H1 (cell line): ENCODE results near the gene ALK. TPM values are rescaled to one million over a fixed set of nuclear protein-coding genes. Genes with fewer than 3 reads are reported as not detected.

Experiments used
- CTCF ChIA-PET: fragments of 300-600 bp; sonication (Branson Sonifier 250); formaldehyde crosslinking; loops from one replicate; lab custom pipeline; 2021; ENCODE audit not compliant: partially characterized antibody; lab: Charles Lee
- POLR2A ChIA-PET: fragments of 300-600 bp; sonication (Branson Sonifier 250); formaldehyde crosslinking; loops from one replicate; lab custom pipeline; 2021; ENCODE audit warnings: inconsistent platforms; ENCODE audit not compliant: partially characterized antibody; lab: Charles Lee
- DNase-seq, 2 experiments: peaks; one replicate each; pipeline versions ENCODE4 v3.0.0 to v3.0.0-alpha.2; 2010 to 2022; ENCODE audit warnings: low spot score in 2 of 2, low read depth in 1 of 2, mixed read lengths in 1 of 2
- FAIRE-seq: peaks from 2 replicates; lab custom pipeline; 2011; peaks lifted over from hg19 to GRCh38; lab: Jason Lieb, UNC
- H2AFZ ChIP-seq: 2 replicates; pipeline ENCODE4 v1.8.1; 2012; ENCODE audit warnings: low read length, inconsistent platforms
- H2AK5ac ChIP-seq: 2 replicates; pipeline ENCODE4 v1.6.1; 2013; ENCODE audit warnings: low read depth, low read length
- H2BK120ac ChIP-seq: replicated peaks from 2 replicates; pipeline ENCODE3; 2013; ENCODE audit warnings: low read depth, low read length, inconsistent platforms
- H2BK12ac ChIP-seq: 2 replicates; pipeline ENCODE4 v1.6.1; 2013; ENCODE audit warnings: low read depth, low read length
- H2BK15ac ChIP-seq: 2 replicates; pipeline ENCODE4 v1.6.1; 2013; ENCODE audit warnings: low read length
- H2BK20ac ChIP-seq: 2 replicates; pipeline ENCODE4 v1.6.1; 2013; ENCODE audit warnings: low read length
- H2BK5ac ChIP-seq: 2 replicates; pipeline ENCODE4 v1.6.1; 2013; ENCODE audit warnings: low read depth, low read length
- H3K14ac ChIP-seq: 2 replicates; pipeline ENCODE4 v1.6.1; 2013; ENCODE audit warnings: inconsistent platforms; ENCODE audit not compliant: insufficient read length
- H3K18ac ChIP-seq: 2 replicates; pipeline ENCODE4 v1.6.1; 2013; ENCODE audit warnings: low read length; ENCODE audit errors: extremely low read depth
- H3K23ac ChIP-seq: 2 replicates; pipeline ENCODE4 v1.6.1; 2013; ENCODE audit warnings: inconsistent platforms; ENCODE audit not compliant: insufficient read length
- H3K23me2 ChIP-seq: 2 replicates; pipeline ENCODE4 v1.6.1; 2013; ENCODE audit warnings: low read depth, low read length
- H3K27ac ChIP-seq: 2 replicates; pipeline ENCODE4 v1.6.1; 2011; ENCODE audit warnings: low read depth, low read length, inconsistent platforms
- H3K27me3 ChIP-seq, 4 experiments: replicated peaks in 1 of 4; 1 replicate in 1 of 4; 2 replicates in 3 of 4; pipeline versions ENCODE4 v1.6.1 to v1.8.1; 2011 to 2013; ENCODE audit warnings: low read length in 3 of 4, mild to moderate bottlenecking in 3 of 4, inconsistent platforms in 2 of 4, mixed read lengths in 2 of 4, moderate library complexity in 1 of 4; ENCODE audit not compliant: control insufficient read depth in 3 of 4, insufficient read depth in 3 of 4; ENCODE audit errors: extremely low read depth in 1 of 4
- H3K36me3 ChIP-seq, 4 experiments: 2 replicates each; pipeline versions ENCODE4 v1.6.1 to v1.8.1; 2011 to 2013; ENCODE audit warnings: mild to moderate bottlenecking in 4 of 4, low read length in 3 of 4, moderate library complexity in 2 of 4, control low read depth in 1 of 4, inconsistent platforms in 1 of 4; ENCODE audit not compliant: insufficient read depth in 4 of 4, control insufficient read depth in 2 of 4
- H3K4ac ChIP-seq: replicated peaks from 2 replicates; pipeline ENCODE3; 2013; ENCODE audit warnings: low read length, low read depth, mixed read lengths, inconsistent platforms; ENCODE audit not compliant: insufficient read length
- H3K4me1 ChIP-seq, 4 experiments: replicated peaks in 1 of 4; 1 replicate in 1 of 4; 2 replicates in 3 of 4; pipeline versions ENCODE4 v1.6.1 to v1.8.1; 2011 to 2013; ENCODE audit warnings: low read length in 3 of 4, inconsistent platforms in 2 of 4, mixed read lengths in 1 of 4; ENCODE audit not compliant: insufficient read depth in 4 of 4, control insufficient read depth in 3 of 4
- H3K4me2 ChIP-seq, 2 experiments: 2 replicates each; pipeline versions ENCODE4 v1.6.1 to v1.8.1; 2011 to 2013; ENCODE audit warnings: low read depth in 2 of 2, low read length in 2 of 2, control low read depth in 1 of 2, inconsistent platforms in 1 of 2, mild to moderate bottlenecking in 1 of 2; ENCODE audit not compliant: insufficient read depth in 1 of 2
- H3K4me3 ChIP-seq, 4 experiments: fragments of 200-600, 300-600 bp in 1 of 4; sonication (generic), shearing (Covaris generic), sonication (Bioruptor Twin) in 1 of 4; 2 replicates each; pipeline versions ENCODE4 v1.5.1 to v1.8.1; 2011 to 2016; ENCODE audit warnings: low read length in 4 of 4, low read depth in 3 of 4, control low read depth in 2 of 4, inconsistent platforms in 2 of 4, mild to moderate bottlenecking in 2 of 4, mixed read lengths in 1 of 4, moderate library complexity in 1 of 4; ENCODE audit not compliant: insufficient read depth in 2 of 4; ENCODE audit errors: extremely low read depth in 1 of 4
- H3K56ac ChIP-seq: replicated peaks from 2 replicates; pipeline ENCODE3; 2013; ENCODE audit warnings: low read depth, mild to moderate bottlenecking, mixed read lengths, low read length, inconsistent platforms; ENCODE audit not compliant: insufficient read length
- H3K79me1 ChIP-seq: 2 replicates; pipeline ENCODE4 v1.6.1; 2013; ENCODE audit warnings: low read depth, low read length, control low read depth
- H3K79me2 ChIP-seq, 2 experiments: 2 replicates each; pipeline versions ENCODE4 v1.6.1 to v1.8.1; 2012 to 2013; ENCODE audit warnings: low read length in 2 of 2, mild to moderate bottlenecking in 2 of 2, inconsistent platforms in 1 of 2; ENCODE audit not compliant: insufficient read depth in 2 of 2, control insufficient read depth in 1 of 2
- H3K9ac ChIP-seq, 4 experiments: replicated peaks in 1 of 4; 1 replicate in 1 of 4; 2 replicates in 3 of 4; pipeline versions ENCODE4 v1.6.1 to v1.8.1; 2011 to 2013; ENCODE audit warnings: low read depth in 3 of 4, low read length in 3 of 4, control low read depth in 2 of 4, mild to moderate bottlenecking in 2 of 4, moderate library complexity in 2 of 4, inconsistent platforms in 1 of 4; ENCODE audit errors: extremely low read depth in 1 of 4
- H3K9me3 ChIP-seq, 2 experiments: 2 replicates each; pipeline versions ENCODE4 v1.6.1 to v1.8.1; 2012 to 2013; ENCODE audit warnings: mild to moderate bottlenecking in 2 of 2, moderate library complexity in 2 of 2, control low read depth in 1 of 2, inconsistent platforms in 1 of 2, low read depth in 1 of 2, low read length in 1 of 2, mixed read lengths in 1 of 2; ENCODE audit not compliant: insufficient read depth in 2 of 2
- H4K20me1 ChIP-seq, 2 experiments: replicated peaks in 1 of 2; 2 replicates each; pipeline versions ENCODE3 to v1.8.1; 2011 to 2013; ENCODE audit warnings: inconsistent platforms in 2 of 2, low read length in 2 of 2, mild to moderate bottlenecking in 1 of 2; ENCODE audit not compliant: insufficient read depth in 2 of 2, control insufficient read depth in 1 of 2
- H4K5ac ChIP-seq: 2 replicates; pipeline ENCODE4 v1.6.1; 2013; ENCODE audit warnings: low read length, low read depth, mixed read lengths, inconsistent platforms; ENCODE audit not compliant: insufficient read length
- H4K8ac ChIP-seq: 2 replicates; pipeline ENCODE4 v1.8.0; 2013; ENCODE audit warnings: mild to moderate bottlenecking, moderate library complexity, low read length, inconsistent platforms; ENCODE audit not compliant: insufficient read depth; ENCODE audit errors: extremely low read depth
- H4K91ac ChIP-seq: replicated peaks from 2 replicates; pipeline ENCODE3; 2013; ENCODE audit warnings: low read length, mixed read lengths, inconsistent platforms; ENCODE audit not compliant: insufficient read length
- BACH1 ChIP-seq: IDR thresholded peaks from 2 replicates; pipeline ENCODE4 v1.6.1; 2012; ENCODE audit warnings: low read length, improper control_type of control experiment
- EGR1 ChIP-seq: IDR thresholded peaks from 2 replicates; pipeline ENCODE4 v1.6.1; 2011; ENCODE audit warnings: low read depth, low read length, borderline replicate concordance
- GABPA ChIP-seq: IDR thresholded peaks from 2 replicates; pipeline ENCODE4 v1.6.1; 2011; ENCODE audit warnings: mild to moderate bottlenecking, low read length, moderate library complexity, borderline replicate concordance; ENCODE audit not compliant: insufficient read depth
- KDM1A ChIP-seq: fragments of 200-600, 300-600 bp; sonication (generic); IDR thresholded peaks from 2 replicates; pipeline ENCODE4 v1.7.1; 2016; ENCODE audit warnings: mild to moderate bottlenecking, low read length, borderline replicate concordance
- MAFK ChIP-seq: IDR thresholded peaks from 2 replicates; pipeline ENCODE4 v1.6.1; 2012; ENCODE audit warnings: low read depth, mild to moderate bottlenecking, improper control_type of control experiment, low read length
- PHF8 ChIP-seq: fragments of 200-600 bp; sonication (generic); conservative IDR thresholded peaks from 2 replicates; pipeline ENCODE4 v1.7.1; 2012; ENCODE audit warnings: low read depth, mild to moderate bottlenecking, inconsistent platforms, low read length, moderate library complexity
- TBP ChIP-seq: IDR thresholded peaks from 2 replicates; pipeline ENCODE4 v1.6.1; 2011; ENCODE audit warnings: low read depth, low read length, improper control_type of control experiment
- WGBS, 2 experiments: shearing (Covaris generic) in 1 of 2; methylation state at CpG; one replicate each; pipeline versions ENCODE4 v1.1.6 to v1.1.7; 2013 to 2015; ENCODE audit warnings: low lambda C conversion rate in 2 of 2, mixed read lengths in 2 of 2, inconsistent platforms in 1 of 2, low coverage in 1 of 2, missing lambda C conversion rate in 1 of 2; ENCODE audit not compliant: insufficient replicate concordance in 2 of 2, insufficient coverage in 1 of 2, insufficient read length in 1 of 2; ENCODE audit errors: extremely low coverage in 1 of 2, missing lambda C conversion rate in 1 of 2; 5-methylcytosine and 5-hydroxymethylcytosine counted together
- polyA plus RNA-seq, 7 experiments: library from polyadenylated mRNA; depleted of rRNA in 3 of 7; stranded (reverse) in 5 of 7; unstranded in 2 of 7; fragments of >200 nt in 5 of 7; fragments of 200-250 nt in 2 of 7; gene quantifications; 1 replicate in 5 of 7; 2 replicates in 1 of 7; 4 replicates in 1 of 7; pipeline versions ENCODE4 v1.2.1 to v1.2.3, GENCODE V29; 2011 to 2013; ENCODE audit warnings: missing spikeins in 2 of 7, mixed read lengths in 2 of 7
- total RNA-seq: library from RNA; stranded (reverse); fragmentation: NEBNext Ultra II Directional; extraction: Animal tissue kit (Norgen Biotek cat#: 25700); gene quantifications from 2 replicates; pipeline ENCODE4 v1.2.1, GENCODE V29; 2021
- TF ChIP-seq, protein P1 (sequence below): IDR thresholded peaks from 2 replicates; pipeline ENCODE4 v1.6.1; 2011; ENCODE audit warnings: low read depth, mild to moderate bottlenecking, low read length; ENCODE audit not compliant: insufficient read depth

The ALK gene
- total and polyA plus RNA-seq, 2 of the 8 experiments (the other 6 are each of a cell fraction or from before 2014, with no cell fraction given) = 0.02 to 0.09 TPM

DNA sequence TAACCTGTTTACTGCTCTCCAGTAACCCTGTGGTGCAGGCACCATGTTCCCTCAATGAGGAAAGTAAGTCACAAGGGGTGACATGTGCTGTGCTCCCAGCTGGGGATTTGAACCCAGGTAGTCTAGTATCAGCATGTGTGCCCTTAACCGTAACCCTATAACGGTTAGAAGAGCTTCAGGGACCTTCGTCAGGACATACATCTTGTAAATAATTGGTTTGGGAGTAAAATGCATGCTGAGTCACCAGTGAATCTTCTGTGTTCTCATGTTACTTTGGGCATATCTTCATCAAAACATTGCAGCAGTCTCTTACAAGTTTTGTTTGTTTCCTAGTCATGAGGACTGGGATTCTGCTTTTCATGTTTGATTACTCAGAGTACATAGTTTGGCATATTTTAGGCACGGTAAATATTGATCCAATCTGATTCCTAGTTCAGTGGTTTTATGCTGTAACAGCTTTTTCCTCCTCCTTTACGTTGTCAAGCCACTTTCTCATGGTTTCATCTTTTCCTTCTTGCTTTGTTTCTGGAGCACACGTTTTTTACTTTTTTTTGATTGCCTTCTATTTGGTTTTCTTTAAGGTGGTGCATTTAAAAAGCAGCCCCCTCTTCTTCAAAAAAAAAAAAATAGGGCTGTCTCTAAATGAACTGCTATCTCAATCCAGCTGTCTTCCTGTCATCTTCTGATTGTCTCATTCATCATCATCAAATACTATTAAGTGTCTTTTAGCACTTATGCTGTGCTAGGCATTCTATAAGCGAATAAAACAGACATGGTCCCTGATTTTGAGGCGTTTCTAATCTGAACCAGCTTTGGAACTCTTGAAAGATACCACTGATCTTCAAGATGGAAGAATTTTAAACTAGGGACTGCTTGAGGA is 755.8 kb downstream of the ALK start:
- no peaks in the 10 kb centered on the region for H3K9me3 ChIP-seq
- H2AK5ac ChIP-seq = no peak overlapping the region
- no peaks in the 10 kb centered on the region for H3K27me3 ChIP-seq
- H3K23ac ChIP-seq = no peak overlapping the region
- FAIRE-seq = no peak
- H2BK15ac ChIP-seq = no peak overlapping the region
- no peaks in the 10 kb centered on the region for H3K23me2 ChIP-seq
- H3K18ac ChIP-seq = no peak overlapping the region
- no peak overlapping the region for H3K9ac ChIP-seq
- no peak overlapping the region for H3K14ac ChIP-seq
- CTCF ChIA-PET = no interaction called here
- H2BK120ac ChIP-seq = no peak overlapping the region
- 81% methylated on average over 8 of the region's 8 CpGs; no CpG with 5 or more reads in 1 of the 2 experiments for WGBS, 2 experiments
- no peaks in the 10 kb centered on the region for H4K20me1 ChIP-seq
- H3K27ac ChIP-seq = no peak overlapping the region
- DNase-seq = no peak
- POLR2A ChIA-PET = no interaction called here
- H3K4me3 ChIP-seq = no peak overlapping the region
- peaks cover 0 to 3% (median 1%) of the 10 kb centered on the region in 4 experiments; a peak in 2 of 7 replicates for H3K4me1 ChIP-seq
- no peaks in the 10 kb centered on the region for H3K36me3 ChIP-seq
- H2AFZ ChIP-seq = peak overlapping the region; percentile 96
- no peak overlapping the region for H3K56ac ChIP-seq
- H2BK12ac ChIP-seq = no peak overlapping the region
- H2BK20ac ChIP-seq = no peak overlapping the region
- H4K8ac ChIP-seq = no peak overlapping the region
- no peaks in the 10 kb centered on the region for H3K79me1 ChIP-seq
- no peak overlapping the region for H4K5ac ChIP-seq
- H3K4me2 ChIP-seq = no peak overlapping the region
- no peak overlapping the region for H2BK5ac ChIP-seq
- no peak overlapping the region for H4K91ac ChIP-seq
- TF ChIP-seq GABPA = no peak
- no peak for TF ChIP-seq MAFK
- TF ChIP-seq BACH1 = 0 out of 2 replicates have a peak, but pooled peaks have one; percentile 13
- TF ChIP-seq PHF8 = no peak
- TF ChIP-seq, protein P1, sequence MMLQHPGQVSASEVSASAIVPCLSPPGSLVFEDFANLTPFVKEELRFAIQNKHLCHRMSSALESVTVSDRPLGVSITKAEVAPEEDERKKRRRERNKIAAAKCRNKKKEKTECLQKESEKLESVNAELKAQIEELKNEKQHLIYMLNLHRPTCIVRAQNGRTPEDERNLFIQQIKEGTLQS = no peak
- TF ChIP-seq TBP = peak; percentile 66; the same call in 1 of the 2 replicates
- no peak for TF ChIP-seq EGR1
- TF ChIP-seq KDM1A = no peak
- H3K4ac ChIP-seq = no peak overlapping the region
- no peaks in the 10 kb centered on the region for H3K79me2 ChIP-seq
